AG04450 (cell line): ENCODE results near the gene RNF220. TPM values are rescaled to one million over a fixed set of nuclear protein-coding genes. Genes with fewer than 3 reads are reported as not detected.

Source experiments
- CTCF ChIA-PET: fragments of 300-600, 350-600 bp; formaldehyde crosslinking; extraction: SDS; loops from one replicate; lab custom pipeline; 2022; ENCODE audit warnings: antibody characterized with exemption, inconsistent platforms; lab: Charles Lee
- POLR2A ChIA-PET: fragments of 350-600 bp; formaldehyde crosslinking; extraction: SDS; loops from one replicate; lab custom pipeline; 2021; ENCODE audit warnings: antibody characterized with exemption, inconsistent platforms; lab: Yijun Ruan, JAX
- DNase-seq: peaks from one replicate; pipeline ENCODE4 v3.0.0-alpha.2; 2011; ENCODE audit warnings: low read depth, low spot score
- H3K27ac ChIP-seq: one replicate; pipeline ENCODE4 v1.5.1; 2012; ENCODE audit warnings: low read depth, low read length, control low read depth
- H3K27me3 ChIP-seq: one replicate; pipeline ENCODE4 v1.6.0; 2012; ENCODE audit warnings: low read length; ENCODE audit not compliant: control insufficient read depth, insufficient read depth
- H3K4me3 ChIP-seq: 2 replicates; pipeline ENCODE4 v1.5.1; 2011; ENCODE audit warnings: mild to moderate bottlenecking, low read depth, low read length, control low read depth
- H3K9me3 ChIP-seq: 2 replicates; pipeline ENCODE4 v1.5.1; 2012; ENCODE audit warnings: low read length; ENCODE audit not compliant: control insufficient read depth, insufficient read depth
- CTCF ChIP-seq: IDR thresholded peaks from 2 replicates; pipeline ENCODE4 v1.5.1; 2011; ENCODE audit warnings: low read depth, low read length, control low read depth, inconsistent platforms
- polyA plus RNA-seq: library from polyadenylated mRNA; depleted of rRNA; stranded (reverse); fragments of >200 nt; gene quantifications from 2 replicates; pipeline ENCODE4 v1.2.3, GENCODE V29; 2011

RNF220 gene
- polyA plus RNA-seq, 1 experiment = 46.4 TPM

GRCh38 chr1:44422161-44422560 is 17.1 kb downstream of the RNF220 start:
- H3K4me3 ChIP-seq = no peak overlapping the region
- POLR2A ChIA-PET = no interaction called here
- CTCF ChIA-PET = no interaction called here
- TF ChIP-seq CTCF = no peak
- no peak overlapping the region for H3K27ac ChIP-seq
- DNase-seq = no peak
- peaks cover 4% of the 10 kb centered on the region; the same call in 1 of the 2 replicates for H3K9me3 ChIP-seq
- peaks cover 79% of the 10 kb centered on the region for H3K27me3 ChIP-seq

GRCh38 chr1:44423591-44424537 is 18.8 kb downstream of the RNF220 start:
- peak; percentile 6 for DNase-seq
- TF ChIP-seq CTCF = no peak
- Histone ChIP-seq H3K9me3 (no peaks in the 10 kb centered on the region), H3K27me3 (peaks cover 79% of the 10 kb centered on the region), H3K27ac (no peak overlapping the region), H3K4me3 (no peak overlapping the region)
- POLR2A ChIA-PET = no interaction called here
- CTCF ChIA-PET = no interaction called here

- ChIA-PET CTCF (no interaction called here), POLR2A (no interaction called here)
- no peak overlapping the region for H3K27ac ChIP-seq
- no peak overlapping the region for H3K4me3 ChIP-seq
- TF ChIP-seq CTCF = no peak
- peaks cover 81% of the 10 kb centered on the region for H3K27me3 ChIP-seq
- H3K9me3 ChIP-seq = no peaks in the 10 kb centered on the region
- no peak for DNase-seq
These were observed 19.7 kb downstream of the RNF220 start for GRCh38 chr1:44424747-44425146.

GRCh38 chr1:44425341-44426082 is 20.5 kb downstream of the RNF220 start:
- H3K9me3 ChIP-seq = no peaks in the 10 kb centered on the region
- no peak overlapping the region for H3K27ac ChIP-seq
- CTCF ChIA-PET = interaction anchor here (0.6 kb wide), 1 partner anchor 171 kb away, joined by 3 read pairs; no protein-coding TSS in a partner anchor
- TF ChIP-seq CTCF = no peak
- H3K27me3 ChIP-seq = peaks cover 73% of the 10 kb centered on the region
- DNase-seq = no peak
- H3K4me3 ChIP-seq = no peak overlapping the region
- POLR2A ChIA-PET = no interaction called here

GRCh38 chr1:44431861-44432260 is 26.8 kb downstream of the RNF220 start:
- Histone ChIP-seq H3K27me3 (peaks cover 33% of the 10 kb centered on the region), H3K27ac (no peak overlapping the region), H3K9me3 (no peaks in the 10 kb centered on the region), H3K4me3 (no peak overlapping the region)
- CTCF ChIA-PET = no interaction called here
- no peak for DNase-seq
- no peak for TF ChIP-seq CTCF
- POLR2A ChIA-PET = no interaction called here
